NOMO-1 (cell line): Measurements from ENCODE around the gene TGFB1.
"Not testable (repeated sequence)": the region's sequence is repeated elsewhere in the genome, so short reads cannot be mapped to it uniquely, and the experiment has no call there.

Source experiments
- DNase-seq, 2 experiments: peaks; one replicate each; lab custom pipeline; 2025; ENCODE audit not compliant: unreplicated experiment in 2 of 2; lab: John Stamatoyannopoulos, UW

Gene TGFB1

DNA sequence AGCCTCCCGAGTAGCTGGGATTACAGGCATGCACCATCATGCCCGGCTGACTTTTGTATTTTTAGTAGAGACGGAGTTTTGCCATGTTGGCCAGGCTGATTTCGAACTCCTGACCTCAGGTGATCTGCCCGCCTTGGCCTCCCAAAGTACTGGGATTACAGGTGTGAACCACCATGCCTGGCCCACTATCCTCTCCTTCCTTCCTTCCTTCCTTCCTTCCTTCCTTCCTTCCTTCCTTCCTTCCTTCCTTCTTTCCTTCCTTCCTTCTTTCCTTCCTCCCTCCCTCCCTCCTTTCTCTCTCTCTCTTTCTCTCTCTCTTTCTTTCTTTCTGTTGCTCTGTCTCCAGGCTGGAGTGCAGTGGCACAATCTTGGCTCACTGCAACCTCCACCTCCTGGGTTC is 17.4 kb upstream of the TGFB1 start:
- DNase-seq, result not testable (repeated sequence)

DNA sequence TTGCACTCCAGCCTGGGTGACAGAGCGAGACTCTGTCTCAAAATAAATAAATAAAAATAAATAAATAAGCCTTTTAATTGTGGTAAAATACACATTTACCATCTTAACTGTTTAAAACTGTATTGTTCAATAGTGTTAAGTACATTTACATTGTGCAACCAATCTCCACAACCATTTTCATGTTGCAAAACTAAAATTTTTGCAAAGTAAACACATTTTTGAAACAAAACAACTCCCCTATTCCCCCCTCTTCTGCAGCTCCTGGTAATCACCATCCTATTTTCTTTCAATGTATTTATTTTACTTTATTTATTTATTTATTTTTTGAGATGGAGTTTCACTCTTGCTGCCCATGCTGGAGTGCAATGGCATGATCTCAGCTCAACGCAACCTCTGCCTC is 16.0 kb upstream of the TGFB1 start:
- no peak for DNase-seq

DNA sequence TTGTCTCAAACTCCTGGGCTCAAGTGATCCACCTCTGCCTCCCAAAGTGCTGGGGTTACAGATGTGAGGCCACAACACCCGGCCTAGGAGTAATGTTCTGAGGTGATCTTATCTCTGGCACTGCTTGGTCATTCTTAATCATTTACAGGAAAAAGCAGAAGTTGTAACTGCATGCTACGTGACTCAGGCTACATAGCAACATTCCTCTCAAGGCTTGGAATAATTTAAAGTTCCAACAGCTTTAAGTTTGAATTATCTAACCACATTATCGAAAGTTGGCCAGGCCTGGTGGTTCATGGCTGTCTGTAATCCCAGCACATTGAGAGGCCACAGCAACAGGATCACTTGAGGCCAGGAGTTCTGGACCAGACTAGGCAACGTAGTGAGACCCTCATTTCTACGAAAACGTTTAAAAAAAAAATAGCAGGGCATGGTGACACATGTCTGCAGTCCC is 14.2 kb upstream of the TGFB1 start:
- peak; percentile 48 to 76 for DNase-seq

DNA sequence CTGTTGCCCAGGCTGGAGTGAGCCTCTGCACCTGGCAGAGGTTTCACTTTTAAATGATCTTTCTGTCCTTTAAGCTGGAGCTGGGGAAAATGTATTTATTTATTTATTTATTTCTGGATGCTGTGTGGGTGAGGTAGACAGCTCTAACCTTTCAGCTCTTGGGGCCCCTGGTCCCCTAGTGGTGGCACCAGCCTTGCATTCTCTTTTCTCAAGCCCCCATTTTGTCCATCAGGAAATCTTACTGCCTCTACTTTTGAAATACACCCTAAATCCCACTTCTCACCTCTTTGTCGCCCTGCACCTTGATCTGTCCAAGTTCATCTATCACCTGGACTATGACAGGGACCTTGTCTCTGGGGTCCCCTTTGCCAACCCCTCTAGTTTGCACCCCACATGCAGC is 12.4 kb upstream of the TGFB1 start:
- no peak for DNase-seq

DNA sequence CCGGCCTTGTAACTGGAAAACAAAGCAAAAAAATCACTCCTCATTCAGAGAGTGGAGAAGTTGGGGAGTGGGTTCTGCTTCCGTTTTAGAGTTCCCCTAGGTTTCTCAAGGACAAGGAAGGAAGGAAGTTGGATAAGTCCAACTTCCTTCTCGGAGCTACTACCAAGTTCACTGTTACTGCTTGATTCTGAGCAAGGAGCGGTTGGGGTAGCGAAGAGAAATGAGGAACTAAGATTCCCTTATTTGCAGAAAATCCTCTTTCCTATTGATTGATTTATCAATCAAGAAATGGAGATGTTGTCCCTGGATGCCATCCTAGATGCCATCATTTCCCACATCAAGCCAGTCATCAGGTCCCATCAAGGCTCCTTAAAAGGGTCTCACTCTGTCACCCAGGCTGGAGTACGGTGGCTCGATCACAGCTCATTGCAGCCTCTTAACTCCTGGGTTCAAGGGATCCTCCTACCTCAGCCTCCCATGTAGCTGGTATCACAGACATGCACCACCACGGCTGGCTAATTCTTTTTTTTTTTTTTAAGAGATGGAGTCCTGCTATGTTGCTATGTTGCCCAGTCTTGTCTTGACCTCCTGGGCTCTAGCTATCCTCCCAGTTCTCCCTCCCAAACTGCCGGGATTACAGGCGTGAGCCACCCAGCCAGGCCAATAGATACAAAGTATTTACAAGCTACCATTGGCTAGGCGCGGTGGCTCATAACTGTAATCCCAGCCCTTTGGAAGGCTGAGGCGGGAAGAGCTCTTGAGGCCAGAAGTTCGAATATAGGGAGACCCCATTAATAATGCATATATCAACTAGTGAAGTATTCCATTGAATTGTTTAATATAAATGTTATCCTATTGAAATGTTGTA is 11.0 kb upstream of the TGFB1 start:
- DNase-seq, result peak; percentile 30 to 81

DNA sequence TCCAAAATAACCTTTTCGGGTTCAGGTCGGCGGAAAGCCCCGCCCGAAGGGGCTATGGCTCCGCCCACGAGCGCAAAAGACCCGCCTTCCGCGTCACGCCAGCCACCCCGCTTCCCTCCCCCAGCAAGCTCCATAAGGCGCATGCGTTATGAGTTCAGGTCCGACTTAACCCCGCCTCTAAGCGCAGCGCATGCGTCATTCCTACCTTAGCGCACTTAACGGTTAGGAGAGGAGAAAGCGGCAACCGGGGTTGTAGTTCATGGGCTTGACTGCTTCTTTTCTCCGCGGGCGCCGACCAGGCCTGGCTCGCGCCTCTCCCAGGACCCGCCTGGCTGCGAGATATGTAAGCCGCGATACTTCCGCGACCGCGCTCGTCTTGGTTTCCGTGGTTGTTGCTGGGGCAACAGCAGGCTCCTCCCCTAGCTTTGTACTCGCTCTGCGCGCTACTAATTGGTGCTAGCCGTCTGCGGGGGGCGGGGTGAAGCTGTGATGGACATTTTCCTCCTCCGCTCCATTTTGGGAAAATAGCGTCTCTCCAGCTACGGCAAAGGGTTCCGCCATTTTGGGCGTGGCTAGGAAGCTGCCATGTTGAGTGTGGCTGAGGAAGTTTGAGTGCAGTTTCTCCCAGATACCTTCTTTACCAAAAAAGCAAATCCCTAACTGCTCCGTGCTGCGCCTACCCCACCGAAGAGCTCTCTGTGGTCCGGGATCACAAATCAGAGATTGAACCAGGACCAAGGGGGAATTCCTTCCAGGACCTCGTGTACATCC is 10.2 kb upstream of the TGFB1 start, which contains the start of gene B9D2:
B9D2 (minus strand) TSS at position 397 of the 771 bp plus-strand sequence. CDS start 630 bp downstream, outside the sequence.
- DNase-seq, result peak; percentile 96 to 99

DNA sequence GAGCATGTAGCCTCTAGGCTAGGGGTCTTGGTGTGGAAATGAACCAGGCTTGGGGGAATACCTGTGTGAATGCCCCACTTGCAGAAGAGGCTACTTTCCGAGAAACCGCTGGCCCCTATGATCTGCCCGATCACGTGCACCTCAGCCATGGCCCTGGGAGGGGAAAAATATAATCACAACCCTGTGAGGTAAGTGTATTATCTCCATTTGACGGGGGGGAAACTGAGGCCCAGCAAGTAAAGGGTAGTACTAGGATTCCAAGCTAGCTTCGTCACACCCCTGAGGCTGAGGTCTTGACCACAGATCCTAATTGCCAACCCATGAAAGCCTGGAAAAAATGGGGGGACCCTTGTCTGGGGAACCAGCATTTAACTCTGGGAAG is 9.6 kb upstream of the TGFB1 start:
- no peak for DNase-seq

- no peak for DNase-seq
Observed at GRCh38 chr19:41362143-41362847, 8.6 kb upstream of the TGFB1 start.

DNA sequence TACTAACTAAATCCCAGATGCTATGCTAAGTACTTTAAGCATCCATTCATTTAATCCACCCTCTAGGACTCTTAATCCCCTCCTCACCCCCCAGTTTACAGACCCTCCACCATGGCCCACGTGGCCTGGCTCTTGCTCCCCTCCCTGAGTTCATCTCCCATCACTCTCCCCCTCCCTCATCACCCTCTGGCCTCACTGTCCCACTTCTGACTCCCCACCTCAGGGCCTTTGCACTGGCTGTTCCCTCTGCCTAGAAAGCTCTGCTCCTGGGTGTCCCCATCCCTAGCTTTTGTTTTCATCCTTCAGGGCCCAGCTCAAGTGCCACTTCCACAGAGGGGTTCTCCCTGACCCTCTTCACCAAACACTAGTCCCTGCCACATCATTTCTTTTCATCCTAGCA is 6.0 kb upstream of the TGFB1 start:
- no peak for DNase-seq

GRCh38 chr19:41357746-41358145 is 4.0 kb upstream of the TGFB1 start:
- no peak for DNase-seq

DNA sequence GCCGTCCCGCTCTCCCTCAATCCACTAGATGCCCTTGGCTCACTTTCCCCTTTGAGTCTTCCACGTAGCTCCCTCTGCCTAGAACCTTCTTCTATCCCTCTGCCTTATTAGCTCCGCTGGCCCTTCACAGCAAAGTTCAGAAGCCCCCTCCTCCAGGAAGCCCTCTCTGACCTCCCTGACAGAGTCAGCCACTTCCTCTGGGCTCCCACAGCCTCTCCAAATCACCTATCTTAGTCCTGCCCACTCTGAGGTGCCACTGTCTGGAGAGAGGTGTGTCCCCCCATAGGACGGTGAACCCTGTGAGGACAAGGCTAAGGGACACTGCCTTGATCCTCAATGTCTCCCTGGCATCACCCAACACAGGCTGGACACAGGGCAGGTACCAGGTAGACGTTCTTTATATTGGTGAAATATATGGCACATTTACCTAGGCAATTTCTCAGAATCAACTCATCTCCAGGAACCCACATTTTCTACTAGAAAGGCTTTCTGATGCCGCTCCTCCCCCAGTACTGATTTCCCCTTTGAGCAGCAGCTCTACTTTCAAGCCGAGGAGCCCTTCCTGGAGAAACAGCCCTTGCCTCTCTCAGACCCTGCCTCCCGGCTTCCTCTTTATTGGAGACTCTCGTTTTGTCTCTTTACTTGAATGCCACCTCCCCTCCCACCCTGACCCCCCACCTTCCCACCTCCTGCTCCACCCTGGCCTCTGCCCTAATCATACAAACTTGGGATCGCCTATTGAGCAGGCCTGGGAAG is 3.4 kb upstream of the TGFB1 start:
- DNase-seq, result no peak

DNA sequence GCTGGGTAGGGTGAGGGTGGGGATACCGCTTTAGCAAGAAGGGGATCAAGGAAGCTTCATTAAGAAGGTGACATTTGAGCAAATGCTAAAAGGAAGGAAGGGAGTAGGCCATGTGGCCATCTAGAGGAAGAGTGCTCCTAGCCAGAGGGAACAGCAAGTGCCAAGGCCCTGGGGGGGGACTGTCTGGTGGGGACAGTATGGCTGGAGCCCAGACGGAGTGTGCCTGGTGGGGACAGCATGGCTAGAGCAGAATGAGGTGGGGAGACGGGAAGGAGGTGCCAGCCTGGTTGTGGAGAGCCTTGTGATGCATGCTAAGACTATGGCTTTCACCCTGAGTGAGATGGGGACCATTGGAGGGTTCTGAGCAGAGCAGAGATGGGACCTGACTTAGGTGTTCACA is 2.1 kb upstream of the TGFB1 start:
- no peak for DNase-seq

- DNase-seq, result no peak
Observed at GRCh38 chr19:41355035-41355434, 1.3 kb upstream of the TGFB1 start.

- DNase-seq, result no peak
Observed at GRCh38 chr19:41354343-41354953, 726 bp upstream of the TGFB1 start.

DNA sequence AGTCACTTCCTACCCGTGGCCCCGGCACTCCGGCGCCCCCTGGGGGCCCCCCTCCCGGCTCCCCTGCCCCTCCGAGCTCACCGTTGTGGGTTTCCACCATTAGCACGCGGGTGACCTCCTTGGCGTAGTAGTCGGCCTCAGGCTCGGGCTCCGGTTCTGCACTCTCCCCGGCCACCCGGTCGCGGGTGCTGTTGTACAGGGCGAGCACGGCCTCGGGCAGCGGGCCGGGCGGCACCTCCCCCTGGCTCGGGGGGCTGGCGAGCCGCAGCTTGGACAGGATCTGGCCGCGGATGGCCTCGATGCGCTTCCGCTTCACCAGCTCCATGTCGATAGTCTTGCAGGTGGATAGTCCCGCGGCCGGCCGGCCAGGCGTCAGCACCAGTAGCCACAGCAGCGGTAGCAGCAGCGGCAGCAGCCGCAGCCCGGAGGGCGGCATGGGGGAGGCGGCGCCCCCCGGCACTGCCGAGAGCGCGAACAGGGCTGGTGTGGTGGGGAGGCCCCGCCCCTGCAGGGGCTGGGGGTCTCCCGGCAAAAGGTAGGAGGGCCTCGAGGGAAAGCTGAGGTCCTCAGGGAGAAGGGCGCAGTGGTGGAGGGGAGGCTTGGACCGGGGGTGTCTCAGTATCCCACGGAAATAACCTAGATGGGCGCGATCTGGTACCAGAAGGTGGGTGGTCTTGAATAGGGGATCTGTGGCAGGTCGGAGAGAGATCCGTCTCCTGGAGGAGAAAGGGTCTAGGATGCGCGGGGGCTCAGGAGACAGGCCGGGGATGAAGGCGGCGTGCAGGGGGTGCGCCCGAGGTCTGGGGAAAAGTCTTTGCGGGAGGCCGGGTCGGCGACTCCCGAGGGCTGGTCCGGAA is 885 bp downstream of the TGFB1 start:
- peak; percentile 59 to 70 for DNase-seq

DNA sequence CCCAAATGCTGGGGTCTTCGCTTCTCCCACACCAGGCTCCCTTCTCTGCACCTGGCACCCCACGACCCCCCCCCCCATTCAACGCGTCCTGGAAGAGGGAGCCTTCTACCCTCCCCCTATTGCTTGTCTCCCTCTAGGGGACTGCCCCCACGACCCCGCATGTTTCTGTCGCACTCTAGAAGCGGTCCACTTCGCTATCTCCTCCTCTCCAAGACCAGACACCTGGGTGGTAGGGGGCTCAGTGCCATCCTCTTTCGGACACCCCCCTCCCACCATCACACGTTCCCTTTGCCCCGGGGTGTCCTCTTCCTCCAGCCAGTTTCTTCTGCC is 1.5 kb downstream of the TGFB1 start:
- no peak for DNase-seq

GRCh38 chr19:41351339-41352245 is 2.1 kb downstream of the TGFB1 start:
- DNase-seq, result peak; percentile 56 to 70

- no peak for DNase-seq
Observed at GRCh38 chr19:41350735-41351338, 2.9 kb downstream of the TGFB1 start.
